Measurements from ENCODE around the gene MAP2. TPM values are rescaled to one million over a fixed set of nuclear protein-coding genes. Genes with fewer than 3 reads are reported as not detected.
"Not testable (repeated sequence)": the region's sequence is repeated elsewhere in the genome, so short reads cannot be mapped to it uniquely, and the experiment has no call there.

The MAP2 gene
- total RNA-seq, 2 donors from 2014 or later = 4.7 to 6.6 TPM

GRCh38 chr2:209470466-209470865 lies 46.6 kb downstream of the MAP2 start:
- intact Hi-C loops (cut with DNase I) = no loop called here
- ATAC-seq (no peak), DNase-seq (no peak)

GRCh38 chr2:209471037-209471436 lies 47.2 kb downstream of the MAP2 start:
- intact Hi-C loops (cut with DNase I) = no loop called here
- DNase-seq = no peak
- ATAC-seq = no peak

GRCh38 chr2:209472112-209472832 lies 48.4 kb downstream of the MAP2 start:
- ATAC-seq (peak in 1 of 2 donors; percentile 80), DNase-seq (no peak)
- intact Hi-C loops (cut with DNase I) = no loop called here

GRCh38 chr2:209472871-209473270 lies 49.0 kb downstream of the MAP2 start:
- DNase-seq (no peak), ATAC-seq (peak in 1 of 2 donors; percentile 13)
- intact Hi-C loops (cut with DNase I) = no loop called here

DNA sequence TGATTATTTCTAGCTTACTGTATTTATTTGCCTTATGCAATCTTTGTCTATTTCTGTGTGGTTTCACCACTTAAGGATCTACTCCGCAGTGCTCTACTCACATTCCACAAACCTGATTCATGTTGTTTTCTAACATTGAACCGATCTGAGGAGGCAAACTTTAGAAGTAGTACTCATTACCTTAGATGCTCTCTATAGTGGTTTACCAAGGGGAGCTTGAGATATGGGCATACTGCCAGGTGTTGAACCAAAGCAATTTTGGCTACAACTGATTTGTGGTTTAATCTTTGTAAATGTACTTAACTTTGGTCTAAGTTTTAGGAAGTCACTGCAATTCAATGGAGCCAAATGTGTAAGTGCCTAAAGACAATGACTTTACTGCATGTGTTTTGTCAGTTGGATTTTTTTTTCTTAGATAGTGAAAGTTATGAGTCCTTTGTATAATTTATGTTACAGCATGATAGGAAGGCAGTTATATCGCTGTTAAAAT lies 50.1 kb downstream of the MAP2 start:
- intact Hi-C loops (cut with DNase I) = no loop called here
- ATAC-seq = peak in 1 of 2 donors; percentile 88

GRCh38 chr2:209474960-209475359 lies 51.1 kb downstream of the MAP2 start:
- ATAC-seq (no peak), DNase-seq (no peak)
- intact Hi-C loops (cut with DNase I) = no loop called here

More for the DNA sequence above, 50.1 kb downstream of the MAP2 start:
- DNase-seq = no peak

DNA sequence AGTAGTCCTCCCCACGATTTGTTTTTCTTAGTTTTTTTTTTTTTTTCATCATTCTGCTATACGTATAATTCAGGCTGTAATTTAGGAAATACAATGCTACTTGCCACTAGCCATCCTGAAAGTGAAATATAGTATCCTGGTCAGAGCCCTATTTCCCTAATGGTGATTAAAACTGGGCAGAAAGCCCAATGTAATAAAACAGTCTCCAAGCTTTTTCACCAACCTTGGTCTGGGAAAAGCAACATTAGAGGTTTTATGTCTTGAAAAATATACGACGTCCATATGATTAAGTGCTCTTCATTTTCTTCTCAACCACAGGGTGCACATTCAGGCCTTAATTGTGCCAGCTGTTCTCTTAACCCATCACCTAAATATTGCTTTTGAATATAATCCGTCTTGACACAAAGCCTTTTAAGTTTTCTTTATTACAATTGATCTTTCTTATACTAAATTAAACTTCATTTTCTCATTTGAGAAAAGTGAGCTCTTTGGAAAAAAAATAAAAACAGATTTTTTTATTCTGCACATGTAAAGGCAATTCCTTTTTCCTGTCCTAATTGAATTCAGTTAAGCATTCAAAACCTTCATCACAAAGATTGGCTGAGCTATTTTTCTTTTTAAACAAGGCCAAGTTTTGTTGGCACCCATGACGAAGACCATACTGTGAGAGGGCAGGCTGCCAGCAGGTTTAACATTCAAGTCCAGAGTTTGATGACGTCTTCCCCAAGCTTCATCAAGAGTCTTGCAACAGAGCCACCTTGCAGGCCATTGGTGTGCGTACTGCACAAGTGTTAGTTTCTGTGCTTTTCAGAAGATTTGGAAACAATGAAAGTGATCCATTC lies 52.7 kb downstream of the MAP2 start:
- DNase-seq (no peak), ATAC-seq (no peak)
- intact Hi-C loops (cut with DNase I) = no loop called here

DNA sequence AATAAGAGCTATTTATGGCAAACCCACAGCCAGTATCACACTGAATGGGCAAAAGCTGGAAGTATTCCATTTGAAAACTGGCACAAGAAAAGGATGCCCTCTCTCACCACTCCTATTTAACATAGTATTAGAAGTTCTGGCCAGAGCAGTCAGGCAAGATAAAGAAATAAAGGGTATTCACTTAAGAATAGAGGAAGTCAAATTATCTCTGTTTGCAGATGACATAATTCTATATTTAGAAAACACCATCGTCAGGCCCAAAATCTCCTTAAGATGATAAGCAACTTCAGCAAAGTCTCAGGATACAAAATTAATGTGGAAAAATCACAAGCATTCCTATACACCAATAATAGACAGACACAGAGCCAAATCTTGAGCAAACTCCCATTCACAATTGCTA lies 68.4 kb downstream of the MAP2 start:
- DNase-seq; intact Hi-C loops (cut with DNase I); ATAC-seq: not testable (repeated sequence)

DNA sequence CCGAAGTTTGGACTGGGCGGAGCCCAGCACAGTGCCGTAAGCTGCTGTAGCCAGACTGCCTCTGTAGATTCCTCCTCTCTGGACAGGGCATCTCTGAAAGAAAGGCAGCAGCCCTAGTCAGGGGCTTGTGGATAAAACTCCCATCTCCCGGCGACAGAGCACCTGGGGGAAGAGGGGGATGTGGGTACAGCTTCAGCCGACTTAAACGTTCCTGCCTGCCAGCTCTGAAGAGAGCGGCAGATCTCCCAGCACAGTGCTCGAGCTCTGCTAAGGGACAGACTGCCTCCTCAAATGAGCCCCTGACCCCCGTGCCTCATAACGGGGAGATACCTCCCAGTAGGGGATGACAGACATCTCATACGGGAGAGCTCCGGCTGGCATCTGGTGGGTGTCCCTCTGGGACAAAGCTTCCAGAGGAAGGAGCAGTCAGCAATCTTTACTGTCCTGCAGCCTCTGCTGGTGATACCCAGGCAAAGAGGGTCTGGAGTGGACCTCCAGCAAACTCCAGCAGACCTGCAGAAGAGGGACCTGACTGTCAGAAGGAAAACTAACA lies 71.3 kb downstream of the MAP2 start:
- DNase-seq; intact Hi-C loops (cut with DNase I): not testable (repeated sequence)

GRCh38 chr2:209495855-209496585 lies 72.2 kb downstream of the MAP2 start:
- intact Hi-C loops (cut with DNase I) = no loop called here
- peak; percentile 93 to 97 for ATAC-seq
- no peak for DNase-seq

More for the DNA sequence above, 71.3 kb downstream of the MAP2 start:
- ATAC-seq = not testable (repeated sequence)

DNA sequence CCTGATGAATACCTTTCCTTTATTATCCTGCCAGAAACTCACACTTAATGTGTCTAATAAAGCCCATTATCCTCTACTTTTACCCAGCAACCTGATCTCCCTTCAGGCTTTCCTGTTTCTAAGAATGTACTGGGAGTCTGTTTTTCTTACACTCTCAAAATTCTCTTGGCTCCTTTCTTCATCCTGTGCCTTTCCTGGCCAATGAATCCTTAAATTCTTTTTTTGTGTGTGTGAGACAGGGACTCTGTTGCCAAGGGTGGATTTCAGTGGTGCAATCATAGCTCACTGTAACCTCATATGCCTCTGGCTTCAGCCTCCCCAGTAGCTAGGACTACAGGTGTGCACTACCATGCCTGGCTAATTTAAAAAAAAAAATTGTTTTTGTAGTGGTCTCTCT lies 72.7 kb downstream of the MAP2 start:
- DNase-seq (no peak), ATAC-seq (peak; percentile 53 to 68)
- intact Hi-C loops (cut with DNase I) = no loop called here

DNA sequence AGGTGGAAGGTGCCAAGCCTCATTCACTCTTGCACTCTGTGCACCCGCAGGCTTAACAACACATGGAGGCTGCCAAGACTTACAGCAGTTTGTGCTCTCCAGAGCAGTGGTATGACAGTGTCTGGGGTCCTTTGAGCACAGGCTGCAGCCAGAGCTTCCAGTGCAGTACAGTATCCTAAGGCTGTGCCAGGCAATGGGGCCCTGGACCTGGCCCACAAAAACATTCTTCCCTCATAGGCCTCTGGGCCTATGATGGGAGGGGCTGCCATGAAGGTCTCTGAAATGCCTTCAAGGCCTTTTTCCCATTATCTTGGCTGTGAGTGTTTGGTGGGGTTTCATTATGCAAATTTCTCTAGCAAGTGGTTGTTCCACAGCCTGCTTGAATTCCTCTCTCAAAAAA lies 74.8 kb downstream of the MAP2 start:
- intact Hi-C loops (cut with DNase I) = no loop called here
- ATAC-seq (no peak), DNase-seq (no peak)

GRCh38 chr2:209499069-209499468 lies 75.2 kb downstream of the MAP2 start:
- intact Hi-C loops (cut with DNase I) = no loop called here
- ATAC-seq (no peak), DNase-seq (no peak)

DNA sequence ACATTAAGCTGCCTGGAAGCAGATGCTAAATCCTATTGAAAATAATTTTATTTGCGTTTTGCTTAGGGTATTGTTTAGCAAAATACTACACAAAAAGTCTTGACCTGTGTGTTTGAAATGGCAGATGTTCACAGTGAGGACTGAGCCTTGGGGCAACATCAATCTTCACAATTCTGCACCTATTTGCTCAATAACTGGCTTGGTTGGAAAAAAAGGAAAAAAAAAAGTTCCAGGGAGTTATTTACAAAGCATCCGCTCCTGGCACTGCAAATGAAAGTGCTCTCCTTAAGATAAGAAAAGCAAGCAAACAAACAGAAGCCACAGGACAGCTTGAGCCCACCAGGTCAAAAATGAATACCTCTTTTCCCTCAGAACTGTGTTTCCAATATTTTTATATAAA lies 77.7 kb downstream of the MAP2 start:
- DNase-seq = no peak
- no peak for ATAC-seq

DNA sequence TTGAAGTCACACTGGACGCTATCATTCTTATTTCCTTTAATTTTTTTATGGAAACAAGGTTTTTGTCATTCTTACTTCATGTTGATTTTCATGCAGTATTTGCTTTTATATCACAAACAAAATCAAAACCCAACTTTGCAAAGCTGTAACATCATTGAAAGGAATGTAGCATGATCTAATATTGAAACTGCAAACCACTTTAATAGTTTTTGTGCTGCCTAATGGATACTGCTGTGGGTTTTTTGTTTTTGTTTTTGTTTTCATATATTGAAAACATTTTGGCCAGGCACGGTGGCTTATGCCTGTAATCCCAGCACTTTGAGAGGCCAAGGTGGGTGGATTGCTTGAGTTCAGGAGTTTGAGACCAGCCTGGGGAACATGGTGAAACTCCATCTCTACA lies 81.6 kb downstream of the MAP2 start:
- no peak for ATAC-seq
- no peak for DNase-seq
- intact Hi-C loops (cut with DNase I) = no loop called here

More for the DNA sequence above, 77.7 kb downstream of the MAP2 start:
- intact Hi-C loops (cut with DNase I) = no loop called here

DNA sequence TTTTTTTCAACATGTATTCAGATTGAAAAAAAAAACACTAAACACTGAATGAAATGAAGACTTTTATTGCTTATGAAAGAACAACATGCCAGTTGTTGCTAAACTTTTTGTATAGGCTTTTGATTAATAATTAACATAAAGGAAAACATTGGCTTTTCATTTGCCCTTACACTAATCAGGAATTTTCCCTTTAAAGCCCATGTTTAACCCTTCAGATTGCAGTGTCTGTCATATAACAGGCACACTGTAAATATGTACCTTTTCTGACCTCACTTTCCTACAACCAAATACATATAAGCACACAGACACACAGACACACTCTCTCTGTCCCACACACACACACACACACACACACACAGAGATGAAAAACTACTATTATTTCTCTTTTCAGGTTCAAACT lies 84.4 kb downstream of the MAP2 start:
- no peak for DNase-seq
- intact Hi-C loops (cut with DNase I) = no loop called here
- no peak for ATAC-seq

GRCh38 chr2:209511637-209512036 lies 87.8 kb downstream of the MAP2 start:
- intact Hi-C loops (cut with DNase I) = no loop called here
- ATAC-seq = no peak
- no peak for DNase-seq

DNA sequence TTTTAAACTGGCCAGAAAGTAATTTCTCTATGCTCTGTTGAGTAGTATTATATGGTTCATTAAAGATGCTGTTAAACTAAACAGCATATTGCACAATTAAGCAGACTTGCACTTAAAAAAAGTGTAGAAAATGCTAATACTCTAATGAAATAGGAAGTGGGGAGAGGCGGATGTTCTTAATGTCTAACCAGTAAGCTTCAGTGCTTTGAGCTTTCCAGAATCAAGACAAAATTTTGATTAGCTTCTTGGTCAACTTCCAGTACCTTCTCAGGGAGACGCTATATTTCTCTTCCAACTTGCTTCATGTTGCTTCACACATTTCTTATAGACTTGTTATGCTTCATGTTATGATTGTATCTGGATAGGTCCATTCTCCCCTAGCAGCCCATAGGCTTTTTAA lies 89.1 kb downstream of the MAP2 start:
- ATAC-seq = no peak
- intact Hi-C loops (cut with DNase I) = no loop called here
- DNase-seq = no peak

DNA sequence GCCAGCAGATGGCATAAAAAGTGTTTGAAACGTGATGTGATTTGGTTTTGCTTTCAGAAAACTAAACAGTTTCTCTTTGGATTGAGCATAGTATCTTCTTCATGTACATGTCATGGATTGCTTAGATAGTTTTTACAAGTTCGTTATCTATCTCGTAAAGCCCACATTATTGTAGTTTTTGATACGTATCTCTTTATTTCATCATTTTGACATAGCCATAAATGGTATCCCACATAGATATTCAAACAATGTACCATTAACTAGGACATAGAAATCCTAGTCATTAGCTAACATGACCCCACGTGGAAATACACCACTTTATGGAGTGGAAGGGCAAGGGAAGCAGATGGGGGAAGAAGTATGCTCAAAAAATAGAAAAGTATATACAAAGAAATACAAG lies 93.6 kb downstream of the MAP2 start:
- intact Hi-C loops (cut with DNase I) = no loop called here
- ATAC-seq (no peak), DNase-seq (no peak)
